Ovary (tissue), 3 donors: ENCODE measurements around the gene OPCML.

Source experiments
- EP300 ChIP-seq: sonication (generic); formaldehyde crosslinking; IDR thresholded peaks from one replicate; pipeline ENCODE4 v1.6.1; 2017; ENCODE audit warnings: antibody characterized with exemption
- POLR2A ChIP-seq: fragments of 450-650 bp; IDR thresholded peaks from one replicate; pipeline ENCODE4 v1.6.1; 2017; ENCODE audit warnings: antibody characterized with exemption, mild to moderate bottlenecking, moderate library complexity
- TF ChIP-seq, protein P1 (sequence below), 3 donors: fragments of 450-650 bp in 2 of 3; fragments of 200-600 bp in 1 of 3; IDR thresholded peaks; one replicate each; pipeline versions ENCODE4 v1.5.1 to v1.8.0; 2016 to 2022; ENCODE audit warnings: antibody characterized with exemption in 3 of 3, mild to moderate bottlenecking in 1 of 3
- donor health status: DM: no; HTN: no; CAD: no.

DNA sequence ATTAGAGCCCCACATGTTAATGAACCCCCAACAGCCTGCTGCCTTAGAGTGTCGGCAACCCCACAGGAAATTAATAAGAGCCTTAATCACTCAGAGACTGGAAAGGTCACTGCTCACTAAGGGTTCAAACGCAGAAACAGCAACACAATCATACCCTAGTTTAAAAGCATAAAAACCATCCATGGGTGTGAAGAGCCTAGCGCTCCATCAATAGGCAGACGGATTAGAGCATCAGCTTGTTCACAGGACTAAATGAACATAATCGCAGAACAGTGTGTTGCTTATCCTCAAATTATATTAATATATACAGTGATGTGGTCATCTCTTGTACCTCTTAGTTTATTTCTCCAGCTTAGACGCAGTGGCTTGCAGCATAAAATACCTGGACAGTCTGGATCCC lies 720.7 kb downstream of the OPCML start:
- no peak for TF ChIP-seq POLR2A
- TF ChIP-seq, protein P1, sequence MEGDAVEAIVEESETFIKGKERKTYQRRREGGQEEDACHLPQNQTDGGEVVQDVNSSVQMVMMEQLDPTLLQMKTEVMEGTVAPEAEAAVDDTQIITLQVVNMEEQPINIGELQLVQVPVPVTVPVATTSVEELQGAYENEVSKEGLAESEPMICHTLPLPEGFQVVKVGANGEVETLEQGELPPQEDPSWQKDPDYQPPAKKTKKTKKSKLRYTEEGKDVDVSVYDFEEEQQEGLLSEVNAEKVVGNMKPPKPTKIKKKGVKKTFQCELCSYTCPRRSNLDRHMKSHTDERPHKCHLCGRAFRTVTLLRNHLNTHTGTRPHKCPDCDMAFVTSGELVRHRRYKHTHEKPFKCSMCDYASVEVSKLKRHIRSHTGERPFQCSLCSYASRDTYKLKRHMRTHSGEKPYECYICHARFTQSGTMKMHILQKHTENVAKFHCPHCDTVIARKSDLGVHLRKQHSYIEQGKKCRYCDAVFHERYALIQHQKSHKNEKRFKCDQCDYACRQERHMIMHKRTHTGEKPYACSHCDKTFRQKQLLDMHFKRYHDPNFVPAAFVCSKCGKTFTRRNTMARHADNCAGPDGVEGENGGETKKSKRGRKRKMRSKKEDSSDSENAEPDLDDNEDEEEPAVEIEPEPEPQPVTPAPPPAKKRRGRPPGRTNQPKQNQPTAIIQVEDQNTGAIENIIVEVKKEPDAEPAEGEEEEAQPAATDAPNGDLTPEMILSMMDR (IDR thresholded peaks at IDR 0.05): no peak
- TF ChIP-seq EP300: no peak
